ENCODE results near the gene DCN.

GRCh38 chr12:91161009-91161408 lies 21.6 kb downstream of the DCN start:
- no peak for TF ChIP-seq POLR2A (IDR thresholded peaks at IDR 0.05; ENCODE audit: low read length)
- TF ChIP-seq GATA1 (IDR thresholded peaks at IDR 0.05; ENCODE audit: low read depth, low read length) = no peak
